Measurements from ENCODE around the gene FPR3. TPM values are rescaled to one million over a fixed set of nuclear protein-coding genes. Genes with fewer than 3 reads are reported as not detected.
"Not testable (repeated sequence)": the region's sequence is repeated elsewhere in the genome, so short reads cannot be mapped to it uniquely, and the experiment has no call there.

FPR3 gene
- total RNA-seq, 4 donors from 2014 or later = 0.61 to 8.9 (median 3.6) TPM

GRCh38 chr19:51761696-51762095 is 33.3 kb upstream of the FPR3 start:
- no peak for TF ChIP-seq CTCF (IDR thresholded peaks at IDR 0.05)
- no peaks in the 10 kb centered on the region for H3K9me3 ChIP-seq
- H3K4me3 ChIP-seq = no peak overlapping the region
- WGBS, 2 donors = 70 to 79% methylated on average over 4 to 7 of the region's 7 CpGs
- peaks cover 0 to 21% (median 0%) of the 10 kb centered on the region in 4 donors for H3K27me3 ChIP-seq
- no peaks in the 10 kb centered on the region for H3K36me3 ChIP-seq
- intact Hi-C loops (cut with DNase I) = no loop called here
- H3K27ac ChIP-seq = no peak overlapping the region
- no peak for DNase-seq
- H3K4me1 ChIP-seq = no peaks in the 10 kb centered on the region

- Histone ChIP-seq H3K9me3 (no peaks in the 10 kb centered on the region), H3K4me1 (no peaks in the 10 kb centered on the region), H3K27me3 (peaks cover 0 to 30% (median 0%) of the 10 kb centered on the region in 4 donors), H3K36me3 (no peaks in the 10 kb centered on the region), H3K4me3 (no peak overlapping the region), H3K27ac (no peak overlapping the region)
- no peak for DNase-seq
- 43 to 54% methylated on average over 5 of the region's 5 CpGs for WGBS, 2 donors
- no peak for TF ChIP-seq POLR2A (IDR thresholded peaks at IDR 0.05)
- no peak for TF ChIP-seq CTCF (IDR thresholded peaks at IDR 0.05)
- intact Hi-C loops (cut with DNase I) = no loop called here
These were observed 29.9 kb upstream of the FPR3 start for GRCh38 chr19:51765086-51765485.

- WGBS, 2 donors = 56 to 58% methylated on average over 5 of the region's 5 CpGs
- Histone ChIP-seq H3K36me3 (no peaks in the 10 kb centered on the region), H3K4me1 (no peaks in the 10 kb centered on the region), H3K27ac (no peak overlapping the region), H3K9me3 (no peaks in the 10 kb centered on the region), H3K27me3 (peaks cover 0 to 34% (median 0%) of the 10 kb centered on the region in 4 donors), H3K4me3 (no peak overlapping the region)
- no peak for DNase-seq
- TF ChIP-seq POLR2A (IDR thresholded peaks at IDR 0.05) = no peak
- no peak for TF ChIP-seq CTCF (IDR thresholded peaks at IDR 0.05)
- intact Hi-C loops (cut with DNase I) = no loop called here
These were observed 28.5 kb upstream of the FPR3 start for GRCh38 chr19:51766461-51766860.

- 34 to 53% methylated on average over 9 to 10 of the region's 10 CpGs for WGBS, 2 donors
- intact Hi-C loops (cut with DNase I) = loop anchor here (10.0 kb wide), 1 partner anchor 57 kb away; no protein-coding TSS in a partner anchor
- TF ChIP-seq CTCF (IDR thresholded peaks at IDR 0.05) (no peak), POLR2A (IDR thresholded peaks at IDR 0.05) (no peak)
- no peaks in the 10 kb centered on the region for H3K36me3 ChIP-seq
- no peaks in the 10 kb centered on the region for H3K9me3 ChIP-seq
- H3K27me3 ChIP-seq = peaks cover 0 to 55% (median 0%) of the 10 kb centered on the region in 4 donors
- no peaks in the 10 kb centered on the region for H3K4me1 ChIP-seq
- DNase-seq = no peak
- no peak overlapping the region for H3K27ac ChIP-seq
- no peak overlapping the region for H3K4me3 ChIP-seq
These were observed 23.4 kb upstream of the FPR3 start for GRCh38 chr19:51771376-51772130.

GRCh38 chr19:51772977-51773376 is 22.0 kb upstream of the FPR3 start:
- DNase-seq = no peak

GRCh38 chr19:51776561-51776960 is 18.4 kb upstream of the FPR3 start:
- H3K27ac ChIP-seq, H3K36me3 ChIP-seq, DNase-seq, H3K4me1 ChIP-seq, H3K4me3 ChIP-seq, H3K9me3 ChIP-seq: not testable (repeated sequence)
- WGBS, 2 donors = 84 to 100% methylated on average over 1 of the region's 1 CpG
- intact Hi-C loops (cut with DNase I) = loop anchor here (10.0 kb wide), 1 partner anchor 62 kb away; no protein-coding TSS in a partner anchor
- peaks cover 0 to 79% (median 0%) of the 10 kb centered on the region in 4 donors for H3K27me3 ChIP-seq

More at GRCh38 chr19:51772977-51773376, 22.0 kb upstream of the FPR3 start:
- 40 to 42% methylated on average over 5 to 6 of the region's 6 CpGs for WGBS, 2 donors
- no peak overlapping the region for H3K4me3 ChIP-seq
- no peak overlapping the region for H3K27ac ChIP-seq
- TF ChIP-seq POLR2A (IDR thresholded peaks at IDR 0.05) = no peak
- no peak for TF ChIP-seq CTCF (IDR thresholded peaks at IDR 0.05)
- intact Hi-C loops (cut with DNase I) = loop anchor here (10.0 kb wide), 1 partner anchor 58 kb away; no protein-coding TSS in a partner anchor
- H3K9me3 ChIP-seq = no peaks in the 10 kb centered on the region
- H3K36me3 ChIP-seq = no peaks in the 10 kb centered on the region
- H3K4me1 ChIP-seq = peaks cover 0 to 5% (median 0%) of the 10 kb centered on the region in 3 donors
- peaks cover 0 to 65% (median 0%) of the 10 kb centered on the region in 4 donors for H3K27me3 ChIP-seq
